Measurements from ENCODE around the gene CACNA1D.
A peak's percentile ranks its signal among the peaks of the same experiment; 100 is the strongest.

Gene CACNA1D

DNA sequence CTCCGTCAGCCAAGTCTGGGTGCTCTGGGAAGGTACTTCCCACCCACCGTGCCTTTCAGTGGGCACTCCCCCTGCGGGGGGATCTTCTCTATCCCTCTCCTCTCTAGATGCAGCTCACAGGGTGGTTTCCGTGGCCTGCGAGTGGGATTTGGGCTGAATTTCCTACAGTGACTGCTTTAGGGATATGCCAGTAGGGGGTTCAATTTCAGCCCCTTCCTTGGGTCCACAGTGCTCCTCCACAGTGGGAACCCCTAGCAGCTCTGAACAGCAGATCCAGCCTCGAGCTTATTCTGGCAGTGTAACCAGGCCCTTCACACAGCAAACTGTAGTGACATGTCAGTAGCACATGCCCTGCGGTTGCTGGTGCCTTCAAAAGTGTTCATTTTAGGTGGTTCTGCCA is 196.1 kb downstream of the CACNA1D start:
- H3K36me3 Mint-ChIP-seq (ENCODE audit: low read depth) = no peaks in the 10 kb centered on the region
- H3K4me1 Mint-ChIP-seq = peaks cover 25% of the 10 kb centered on the region
- H3K27me3 Mint-ChIP-seq (ENCODE audit: low read depth) = peaks cover 14% of the 10 kb centered on the region
- H3K9me3 Mint-ChIP-seq = no peaks in the 10 kb centered on the region
- no peak for TF ChIP-seq CTCF (IDR thresholded peaks at IDR 0.05; ENCODE audit: unreplicated experiment in 3 of 3)
- no peak overlapping the region for H3K4me3 Mint-ChIP-seq
- H3K27ac Mint-ChIP-seq = peak overlapping the region; percentile 19 to 81 (median 27)

DNA sequence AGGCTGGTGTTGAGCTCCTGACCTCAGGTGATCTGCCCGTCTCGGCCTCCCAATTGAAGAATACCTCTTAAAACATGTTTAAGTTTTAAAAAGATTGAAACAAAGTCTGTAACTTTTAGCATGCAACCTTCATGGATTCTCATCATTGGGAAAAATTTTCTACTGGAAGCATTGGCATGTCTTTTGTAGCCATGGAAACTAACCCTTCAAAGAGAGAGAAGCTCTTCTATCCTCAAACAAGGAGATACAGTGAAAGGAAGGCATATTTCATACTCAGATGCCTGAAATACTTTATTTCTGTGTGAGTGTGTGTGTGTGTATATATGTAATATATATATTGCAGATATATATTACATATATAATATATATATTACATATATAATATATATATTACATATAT is 196.9 kb downstream of the CACNA1D start:
- Mint-ChIP-seq H3K4me1 (peaks cover 25% of the 10 kb centered on the region), H3K4me3 (no peak overlapping the region), H3K36me3 (ENCODE audit: low read depth) (no peaks in the 10 kb centered on the region), H3K27ac (no peak overlapping the region), H3K27me3 (ENCODE audit: low read depth) (peaks cover 21% of the 10 kb centered on the region), H3K9me3 (no peaks in the 10 kb centered on the region)
- TF ChIP-seq CTCF (IDR thresholded peaks at IDR 0.05; ENCODE audit: unreplicated experiment in 3 of 3) = no peak

GRCh38 chr3:53691885-53692284 is 197.5 kb downstream of the CACNA1D start:
- Mint-ChIP-seq H3K27me3 (ENCODE audit: low read depth) (peaks cover 22% of the 10 kb centered on the region), H3K9me3 (no peaks in the 10 kb centered on the region), H3K36me3 (ENCODE audit: low read depth) (no peaks in the 10 kb centered on the region), H3K4me1 (peaks cover 25% of the 10 kb centered on the region), H3K4me3 (no peak overlapping the region), H3K27ac (no peak overlapping the region)
- TF ChIP-seq CTCF (IDR thresholded peaks at IDR 0.05; ENCODE audit: unreplicated experiment in 3 of 3) = no peak

DNA sequence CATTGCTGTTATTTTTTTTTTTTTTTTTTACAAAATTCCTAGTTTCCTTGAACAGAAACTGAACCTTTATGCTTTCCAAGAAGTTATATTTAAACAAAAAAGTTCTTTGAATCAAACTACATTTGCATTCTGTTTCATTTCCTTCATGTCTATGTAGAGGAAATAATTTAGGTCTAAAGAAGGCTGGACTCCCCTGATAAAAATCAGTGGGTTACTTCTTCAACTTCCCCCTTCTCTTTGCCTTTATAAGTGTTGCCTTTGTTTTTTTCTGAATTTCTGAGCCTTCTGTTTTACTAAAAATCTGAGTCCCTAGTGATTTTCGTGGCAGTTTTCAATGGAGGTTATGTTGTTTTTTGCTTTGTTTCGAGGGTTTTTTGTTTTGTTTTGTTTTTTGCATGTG is 199.0 kb downstream of the CACNA1D start:
- Mint-ChIP-seq H3K4me3 (no peak overlapping the region), H3K36me3 (ENCODE audit: low read depth) (no peaks in the 10 kb centered on the region), H3K27ac (peak overlapping the region in 1 of 3 experiments; percentile 39), H3K4me1 (peaks cover 14% of the 10 kb centered on the region), H3K27me3 (ENCODE audit: low read depth) (peaks cover 22% of the 10 kb centered on the region), H3K9me3 (no peaks in the 10 kb centered on the region)
- TF ChIP-seq CTCF (IDR thresholded peaks at IDR 0.05; ENCODE audit: unreplicated experiment in 3 of 3) = no peak

DNA sequence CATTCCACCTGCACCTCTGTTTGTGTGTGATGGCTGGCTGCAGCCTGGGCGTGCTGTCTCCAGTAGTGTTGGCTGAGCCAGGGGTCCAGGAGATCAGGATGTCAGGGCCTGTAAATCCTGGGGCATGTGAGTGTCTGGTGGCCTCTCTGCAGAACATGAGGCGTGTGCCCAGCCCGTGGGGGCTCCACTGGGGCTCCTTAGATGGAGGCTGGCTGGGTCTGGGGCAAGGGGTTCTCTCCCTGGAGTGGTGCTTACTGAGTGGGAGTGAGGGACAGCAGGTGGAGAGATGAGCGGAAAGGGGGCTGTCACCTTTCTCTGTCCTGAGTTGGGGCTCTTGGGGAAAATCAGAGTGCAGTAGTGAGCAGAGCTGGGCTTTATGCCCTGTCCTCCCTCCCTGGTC is 199.6 kb downstream of the CACNA1D start:
- TF ChIP-seq CTCF (IDR thresholded peaks at IDR 0.05; ENCODE audit: unreplicated experiment in 3 of 3) = no peak
- Mint-ChIP-seq H3K4me1 (peaks cover 11% of the 10 kb centered on the region), H3K36me3 (ENCODE audit: low read depth) (no peaks in the 10 kb centered on the region), H3K27me3 (ENCODE audit: low read depth) (peaks cover 22% of the 10 kb centered on the region), H3K27ac (no peak overlapping the region), H3K4me3 (no peak overlapping the region), H3K9me3 (no peaks in the 10 kb centered on the region)

- Mint-ChIP-seq H3K4me3 (no peak overlapping the region), H3K4me1 (peaks cover 7% of the 10 kb centered on the region), H3K36me3 (ENCODE audit: low read depth) (no peaks in the 10 kb centered on the region), H3K27me3 (ENCODE audit: low read depth) (peaks cover 22% of the 10 kb centered on the region), H3K27ac (no peak overlapping the region), H3K9me3 (no peaks in the 10 kb centered on the region)
- no peak for TF ChIP-seq CTCF (IDR thresholded peaks at IDR 0.05; ENCODE audit: unreplicated experiment in 3 of 3)
Measured at GRCh38 chr3:53694666-53695323, 200.4 kb downstream of the CACNA1D start.
